Endothelial cell (in vitro differentiated cells): Measurements from ENCODE around the gene RPTOR. TPM values are rescaled to one million over a fixed set of nuclear protein-coding genes. Genes with fewer than 3 reads are reported as not detected.

Experiments used
- DNase-seq: peaks from one replicate; pipeline ENCODE4 v3.0.0; 2021; ENCODE audit warnings: low spot score
- H3K27ac Mint-ChIP-seq: one replicate; pipeline ENCODE4 v1.8.0; 2021; ENCODE audit warnings: mixed read lengths, inconsistent platforms; ENCODE audit not compliant: unreplicated experiment
- H3K27me3 Mint-ChIP-seq: one replicate; pipeline ENCODE4 v1.8.0; 2021; ENCODE audit warnings: mild to moderate bottlenecking, moderate library complexity, mixed read lengths, inconsistent platforms; ENCODE audit not compliant: unreplicated experiment
- H3K36me3 Mint-ChIP-seq: one replicate; pipeline ENCODE4 v1.8.0; 2021; ENCODE audit warnings: mild to moderate bottlenecking, low read depth, mixed read lengths, inconsistent platforms; ENCODE audit not compliant: unreplicated experiment
- H3K4me1 Mint-ChIP-seq: one replicate; pipeline ENCODE4 v1.8.0; 2021; ENCODE audit warnings: mild to moderate bottlenecking, mixed read lengths, inconsistent platforms; ENCODE audit not compliant: unreplicated experiment
- H3K4me3 Mint-ChIP-seq: one replicate; pipeline ENCODE4 v1.8.0; 2021; ENCODE audit warnings: mild to moderate bottlenecking, mixed read lengths, inconsistent platforms; ENCODE audit not compliant: unreplicated experiment
- H3K9me3 Mint-ChIP-seq: one replicate; pipeline ENCODE4 v1.8.0; 2021; ENCODE audit warnings: mixed read lengths, inconsistent platforms; ENCODE audit not compliant: unreplicated experiment
- CTCF ChIP-seq: fragments of 200-600 bp; sonication (generic); IDR thresholded peaks from one replicate; pipeline ENCODE4 v1.5.0; 2021; ENCODE audit warnings: antibody characterized with exemption; ENCODE audit not compliant: unreplicated experiment
- total RNA-seq: library from RNA; stranded (reverse); fragmentation: NEBNext Ultra II Directional; extraction: Animal tissue kit (Norgen Biotek cat#: 25700); gene quantifications from one replicate; pipeline ENCODE4 v1.2.1, GENCODE V29; 2021; ENCODE audit not compliant: unreplicated experiment

Gene RPTOR
- total RNA-seq, 1 donor from 2014 or later = 36.7 TPM

- H3K4me3 Mint-ChIP-seq = no peak overlapping the region
- no peaks in the 10 kb centered on the region for H3K9me3 Mint-ChIP-seq
- H3K27me3 Mint-ChIP-seq = peaks cover 8% of the 10 kb centered on the region
- no peak for TF ChIP-seq CTCF
- peaks cover 14% of the 10 kb centered on the region for H3K4me1 Mint-ChIP-seq
- no peak for DNase-seq
- peaks cover 14% of the 10 kb centered on the region for H3K36me3 Mint-ChIP-seq
- H3K27ac Mint-ChIP-seq = peak overlapping the region; percentile 22
Observed at GRCh38 chr17:80751070-80751945, 206.7 kb downstream of the RPTOR start.

- H3K4me3 Mint-ChIP-seq = no peak overlapping the region
Observed at GRCh38 chr17:80751946-80752581, 207.4 kb downstream of the RPTOR start.

GRCh38 chr17:80753685-80754345, 209.2 kb downstream of the RPTOR start:
- TF ChIP-seq CTCF = no peak
- DNase-seq = no peak
- Mint-ChIP-seq H3K9me3 (no peaks in the 10 kb centered on the region), H3K4me3 (no peak overlapping the region), H3K36me3 (peaks cover 8% of the 10 kb centered on the region), H3K4me1 (peaks cover 18% of the 10 kb centered on the region), H3K27me3 (peaks cover 3% of the 10 kb centered on the region), H3K27ac (no peak overlapping the region)

More at GRCh38 chr17:80751946-80752581, 207.4 kb downstream of the RPTOR start:
- DNase-seq = no peak
- peaks cover 14% of the 10 kb centered on the region for H3K4me1 Mint-ChIP-seq
- H3K27ac Mint-ChIP-seq = no peak overlapping the region
- TF ChIP-seq CTCF = no peak
- no peaks in the 10 kb centered on the region for H3K9me3 Mint-ChIP-seq
- peaks cover 13% of the 10 kb centered on the region for H3K36me3 Mint-ChIP-seq
- peaks cover 8% of the 10 kb centered on the region for H3K27me3 Mint-ChIP-seq

- H3K36me3 Mint-ChIP-seq = peaks cover 8% of the 10 kb centered on the region
- H3K9me3 Mint-ChIP-seq = no peaks in the 10 kb centered on the region
- no peak overlapping the region for H3K27ac Mint-ChIP-seq
- H3K27me3 Mint-ChIP-seq = peaks cover 3% of the 10 kb centered on the region
- DNase-seq = no peak
- no peak overlapping the region for H3K4me3 Mint-ChIP-seq
- H3K4me1 Mint-ChIP-seq = peaks cover 23% of the 10 kb centered on the region
- no peak for TF ChIP-seq CTCF
Observed at GRCh38 chr17:80754846-80755245, 210.2 kb downstream of the RPTOR start.
